Measurements from ENCODE around the gene KIF5A.

The KIF5A gene

GRCh38 chr12:57632958-57633840 is 83.4 kb downstream of the KIF5A start, which contains the start of gene B4GALNT1:
Gene B4GALNT1, minus strand, starts transcription at chr12:57633201. Its CDS starts 1,069 bp downstream, at chr12:57632132.
- no peaks in the 10 kb centered on the region for H3K27me3 ChIP-seq (ENCODE audit: insufficient read depth, low read length)
- no peaks in the 10 kb centered on the region for H3K9me3 ChIP-seq (ENCODE audit: low read length)
- H3K4me3 ChIP-seq (ENCODE audit: low read length): peak within 1 kb of the TSS; percentile 64

More at GRCh38 chr12:57632958-57633840, 83.4 kb downstream of the KIF5A start, which contains the start of gene B4GALNT1:
- H2AFZ ChIP-seq (ENCODE audit: low read depth, low read length): peak within 1 kb of the TSS; percentile 98
- H3K36me3 ChIP-seq (ENCODE audit: insufficient read depth, low read length): peaks cover 17% of the 10 kb centered on the region
- H3K4me1 ChIP-seq (ENCODE audit: insufficient read depth, low read length): peaks cover 16% of the 10 kb centered on the region

Data from neuron (in vitro differentiated cells).